Measurements from ENCODE around the gene TMCO5A. TPM values are rescaled to one million over a fixed set of nuclear protein-coding genes. Genes with fewer than 3 reads are reported as not detected.

The TMCO5A gene
- polyA plus RNA-seq, 2 of the 4 experiments (the other 2 are of a cell fraction), result not detected

- no peaks in the 10 kb centered on the region for H3K4me1 ChIP-seq
- ChIA-PET CTCF (interaction anchor here (1.1 kb wide), 1 partner anchor 720 kb away, joined by 3 read pairs; no protein-coding TSS in a partner anchor), POLR2A (no interaction called here)
- FAIRE-seq (no peak), DNase-seq (ENCODE audit: low read depth in 1 of 2, low spot score in 1 of 2) (no peak), ATAC-seq (no peak)
- 71% methylated on average over 8 of the region's 11 CpGs for WGBS (ENCODE audit: missing lambda C conversion rate)
- no peak overlapping the region for H3K4me3 ChIP-seq
- no peaks in the 10 kb centered on the region for H3K9me3 ChIP-seq
- TF ChIP-seq NR3C1 (IDR thresholded peaks at IDR 0.05) (no peak), EP300 (IDR thresholded peaks at IDR 0.05) (no peak), MYC (IDR thresholded peaks at IDR 0.05; ENCODE audit: borderline replicate concordance, low read length) (no peak), CEBPB (IDR thresholded peaks at IDR 0.05) (no peak), GATA3 (IDR thresholded peaks at IDR 0.05; ENCODE audit: borderline replicate concordance) (no peak), ESRRA (IDR thresholded peaks at IDR 0.05; ENCODE audit: borderline replicate concordance, low read length) (no peak), RARB (CRISPR knock-in tag; IDR thresholded peaks at IDR 0.05) (no peak), KDM1A (IDR thresholded peaks at IDR 0.05; ENCODE audit: low read depth) (no peak), HEYL (CRISPR knock-in tag; IDR thresholded peaks at IDR 0.05) (no peak), RCOR1 (IDR thresholded peaks at IDR 0.05; ENCODE audit: low read depth, low read length) (no peak), RAD21 (conservative IDR thresholded peaks at IDR 0.05 in 1 of 2, IDR thresholded peaks at IDR 0.05 in 1 of 2) (no peak)
- H3K4me2 ChIP-seq, result no peak overlapping the region
- no peak overlapping the region for H3K27ac ChIP-seq
These were observed 45.4 kb downstream of the TMCO5A start for GRCh38 chr15:37979671-37980409.

- CTCF ChIA-PET, result interaction anchor here (1.2 to 4.7 kb wide), 5 partner anchors 8 to 430 kb away, joined by 3 to 26 read pairs (median 3); no protein-coding TSS in a partner anchor
- H3K27ac ChIP-seq, result no peak overlapping the region
- FAIRE-seq (no peak), DNase-seq (ENCODE audit: low read depth in 1 of 2, low spot score in 1 of 2) (no peak), ATAC-seq (no peak)
- POLR2A ChIA-PET, result no interaction called here
- H3K4me3 ChIP-seq, result no peak overlapping the region
- no peaks in the 10 kb centered on the region for H3K9me3 ChIP-seq
- no peaks in the 10 kb centered on the region for H3K4me1 ChIP-seq
- TF ChIP-seq RARB (CRISPR knock-in tag; IDR thresholded peaks at IDR 0.05) (no peak), ZSCAN20 (CRISPR knock-in tag; IDR thresholded peaks at IDR 0.05) (no peak), RAD21 (conservative IDR thresholded peaks at IDR 0.05 in 1 of 2, IDR thresholded peaks at IDR 0.05 in 1 of 2) (no peak), GATA3 (IDR thresholded peaks at IDR 0.05; ENCODE audit: borderline replicate concordance) (no peak), TFCP2L1 (CRISPR knock-in tag; IDR thresholded peaks at IDR 0.05) (no peak), CBX2 (IDR thresholded peaks at IDR 0.05; ENCODE audit: borderline replicate concordance, low read depth) (no peak)
- WGBS (ENCODE audit: missing lambda C conversion rate), result 68% methylated on average over 5 of the region's 5 CpGs
- H3K4me2 ChIP-seq, result no peak overlapping the region
These were observed 46.8 kb downstream of the TMCO5A start for GRCh38 chr15:37981201-37981600.

GRCh38 chr15:37981775-37982174 lies 47.3 kb downstream of the TMCO5A start:
- H3K9me3 ChIP-seq, result no peaks in the 10 kb centered on the region
- peak; percentile 81 to 89 for ATAC-seq
- no peak overlapping the region for H3K4me2 ChIP-seq
- H3K4me1 ChIP-seq, result no peaks in the 10 kb centered on the region
- DNase-seq (ENCODE audit: low read depth in 1 of 2, low spot score in 1 of 2), result peak in 1 of 2 experiments; percentile 42
- no peak overlapping the region for H3K27ac ChIP-seq
- POLR2A ChIA-PET, result no interaction called here
- FAIRE-seq, result no peak
- H3K4me3 ChIP-seq, result no peak overlapping the region
- 11% methylated on average over 3 of the region's 3 CpGs for WGBS (ENCODE audit: missing lambda C conversion rate)
- CTCF ChIA-PET, result interaction anchor here (1.2 to 4.7 kb wide), 5 partner anchors 9 to 429 kb away, joined by 3 to 26 read pairs (median 3); no protein-coding TSS in a partner anchor
- TF ChIP-seq REST (IDR thresholded peaks at IDR 0.05) (no peak), ATOH8 (CRISPR knock-in tag; IDR thresholded peaks at IDR 0.05; ENCODE audit: low read depth) (no peak), FOSB (CRISPR knock-in tag; IDR thresholded peaks at IDR 0.05) (no peak), HMGXB4 (CRISPR knock-in tag; IDR thresholded peaks at IDR 0.05; ENCODE audit: borderline replicate concordance) (no peak), CTCF (IDR thresholded peaks at IDR 0.05) (peak; percentile 21; the same call in 1 of the 3 replicates), BCL3 (IDR thresholded peaks at IDR 0.05) (no peak), POLR2AphosphoS2 (conservative IDR thresholded peaks at IDR 0.05; ENCODE audit: low read length) (no peak), RARB (CRISPR knock-in tag; IDR thresholded peaks at IDR 0.05) (no peak), CHD4 (IDR thresholded peaks at IDR 0.05; ENCODE audit: borderline replicate concordance) (no peak), RAD21 (conservative IDR thresholded peaks at IDR 0.05 in 1 of 2, IDR thresholded peaks at IDR 0.05 in 1 of 2) (0 out of 5 replicates have a peak, but pooled peaks of 1 of the 2 experiments have one; percentile 25)

Data from A549 (cell line).